CD4-positive, alpha-beta T cell treated with Interleukin-15 for 1 hour (primary cell): ENCODE results near the gene SOD3.

Source experiments
- DNase-seq: peaks from one replicate; pipeline ENCODE4 v3.0.0-alpha.2; 2020

Gene SOD3

GRCh38 chr4:24805566-24805965 lies 10.2 kb downstream of the SOD3 start:
- no peak for DNase-seq

GRCh38 chr4:24806206-24806990 lies 11.0 kb downstream of the SOD3 start:
- DNase-seq: no peak

GRCh38 chr4:24807611-24808010 lies 12.2 kb downstream of the SOD3 start:
- no peak for DNase-seq

- no peak for DNase-seq
Observed at GRCh38 chr4:24808261-24808660, 12.9 kb downstream of the SOD3 start.

GRCh38 chr4:24808955-24809354 lies 13.6 kb downstream of the SOD3 start:
- no peak for DNase-seq

GRCh38 chr4:24809376-24809775 lies 14.0 kb downstream of the SOD3 start:
- DNase-seq: no peak

GRCh38 chr4:24809815-24810405 lies 14.5 kb downstream of the SOD3 start:
- DNase-seq: no peak

- DNase-seq: no peak
Observed at GRCh38 chr4:24810871-24811631, 15.7 kb downstream of the SOD3 start.

GRCh38 chr4:24813732-24814131 lies 18.4 kb downstream of the SOD3 start:
- DNase-seq: no peak

- DNase-seq: no peak
Observed at GRCh38 chr4:24816797-24817196, 21.4 kb downstream of the SOD3 start.

GRCh38 chr4:24820541-24820940 lies 25.2 kb downstream of the SOD3 start:
- DNase-seq: no peak

GRCh38 chr4:24824720-24825119 lies 29.3 kb downstream of the SOD3 start:
- DNase-seq: no peak

GRCh38 chr4:24831637-24832036 lies 36.3 kb downstream of the SOD3 start:
- no peak for DNase-seq

GRCh38 chr4:24835696-24836095 lies 40.3 kb downstream of the SOD3 start:
- DNase-seq: no peak

- no peak for DNase-seq
Observed at GRCh38 chr4:24836661-24837242, 41.4 kb downstream of the SOD3 start.

- DNase-seq: no peak
Observed at GRCh38 chr4:24837336-24837735, 42.0 kb downstream of the SOD3 start.

- no peak for DNase-seq
Observed at GRCh38 chr4:24837781-24838180, 42.4 kb downstream of the SOD3 start.

GRCh38 chr4:24840362-24840761 lies 45.0 kb downstream of the SOD3 start:
- no peak for DNase-seq

GRCh38 chr4:24840826-24841543 lies 45.6 kb downstream of the SOD3 start:
- no peak for DNase-seq

- DNase-seq: no peak
Observed at GRCh38 chr4:24842356-24842755, 47.0 kb downstream of the SOD3 start.

- no peak for DNase-seq
Observed at GRCh38 chr4:24843096-24843495, 47.7 kb downstream of the SOD3 start.

GRCh38 chr4:24845132-24845531 lies 49.8 kb downstream of the SOD3 start:
- no peak for DNase-seq

GRCh38 chr4:24845902-24846301 lies 50.5 kb downstream of the SOD3 start:
- no peak for DNase-seq
